COLO829 (cell line): ENCODE results near the gene MRPS6.

ENCODE experiments used
- DNase-seq: peaks from one replicate; pipeline ENCODE4 v3.0.0; 2012; ENCODE audit warnings: low spot score

MRPS6 gene

DNA sequence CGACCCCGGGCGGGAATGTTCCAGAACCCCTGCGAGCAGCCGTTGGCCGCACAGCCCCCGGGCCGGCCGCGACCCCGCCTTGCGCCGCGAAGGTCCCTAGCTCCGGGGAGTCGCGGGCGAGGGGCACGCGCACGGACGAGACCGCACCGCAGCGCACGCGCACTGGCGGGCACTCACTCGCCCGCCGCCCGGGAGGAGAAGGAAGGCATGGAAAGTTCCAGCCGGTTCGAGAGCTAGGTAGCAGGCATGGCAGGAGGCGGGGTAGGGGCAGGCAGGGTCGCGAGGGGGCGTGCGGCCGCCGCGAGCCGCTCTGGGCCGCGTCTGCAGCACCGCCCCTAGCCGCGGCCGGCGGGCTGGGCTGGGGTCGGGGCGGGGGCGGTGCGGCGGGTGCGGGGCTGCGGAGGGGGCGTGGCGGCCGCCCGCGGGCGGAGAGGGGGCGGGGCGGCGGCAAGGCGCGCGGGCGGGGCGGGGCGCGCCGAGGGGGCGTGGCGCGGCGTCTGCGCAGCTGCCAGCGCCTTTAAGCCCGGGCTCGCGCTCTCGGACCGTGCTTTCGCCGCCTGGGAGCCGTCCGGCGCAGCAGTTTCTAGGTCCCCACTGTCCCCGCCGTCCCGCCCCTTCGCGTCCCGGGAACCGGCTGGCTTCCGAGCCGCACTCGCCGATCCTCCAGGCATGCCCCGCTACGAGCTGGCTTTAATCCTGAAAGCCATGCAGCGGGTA lies at the start of gene MRPS6, which contains the start of gene SLC5A3:
Gene MRPS6 (plus strand): TSS at position 547 of the 717 bp plus-strand sequence. CDS start 123 bp downstream, at position 670.
Gene SLC5A3 (plus strand): TSS at position 547 of the 717 bp plus-strand sequence. CDS start 21,621 bp downstream, outside the sequence.
- DNase-seq = peak; percentile 58

DNA sequence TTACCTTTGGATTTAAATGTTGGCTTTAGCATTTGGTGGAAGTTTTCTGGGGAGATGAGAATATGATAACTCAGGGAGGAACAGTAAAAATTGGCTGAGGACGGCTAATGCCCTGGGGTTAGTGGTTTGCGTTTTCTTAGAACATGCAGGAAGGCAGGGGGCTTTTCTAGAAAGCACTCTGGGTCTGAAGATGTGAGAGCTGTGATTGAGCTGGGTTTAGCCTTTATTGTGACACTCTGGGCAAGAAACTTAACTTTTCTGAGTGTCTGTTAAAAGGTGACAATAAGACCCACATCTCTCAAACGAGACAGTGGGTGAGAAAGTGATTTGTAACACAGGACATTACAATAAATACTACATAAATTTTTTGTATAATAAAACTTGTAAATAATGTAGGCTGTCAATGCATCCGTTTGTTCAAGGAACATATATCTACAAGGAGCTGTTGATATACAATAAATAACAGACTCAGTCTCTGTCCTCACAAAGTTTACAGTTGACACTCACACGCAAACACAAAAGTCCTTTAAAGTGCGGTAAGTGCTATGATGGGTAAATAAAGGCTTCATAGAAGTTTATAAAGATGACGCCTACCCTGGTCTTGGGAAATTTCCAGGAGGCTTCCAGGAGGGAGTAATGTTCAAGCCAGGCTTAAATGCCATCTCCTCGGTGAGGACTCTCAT lies 49.5 kb upstream of the MRPS6 start:
- no peak for DNase-seq

DNA sequence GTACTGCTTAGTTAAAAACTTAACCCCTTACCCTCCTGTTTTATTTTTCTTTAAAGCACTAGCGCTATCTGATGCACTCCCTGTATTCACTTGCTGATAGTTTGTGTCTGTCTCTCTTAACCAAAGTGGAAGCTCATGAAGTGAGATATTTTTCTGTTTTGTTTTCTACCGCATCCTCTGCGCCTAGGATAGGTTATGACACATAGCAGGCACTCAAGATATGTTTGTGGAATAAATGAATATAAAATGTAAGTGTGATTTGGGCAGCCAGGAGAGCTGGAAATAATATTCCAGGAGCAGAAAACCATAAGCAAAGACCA lies 49.0 kb upstream of the MRPS6 start:
- DNase-seq = no peak

DNA sequence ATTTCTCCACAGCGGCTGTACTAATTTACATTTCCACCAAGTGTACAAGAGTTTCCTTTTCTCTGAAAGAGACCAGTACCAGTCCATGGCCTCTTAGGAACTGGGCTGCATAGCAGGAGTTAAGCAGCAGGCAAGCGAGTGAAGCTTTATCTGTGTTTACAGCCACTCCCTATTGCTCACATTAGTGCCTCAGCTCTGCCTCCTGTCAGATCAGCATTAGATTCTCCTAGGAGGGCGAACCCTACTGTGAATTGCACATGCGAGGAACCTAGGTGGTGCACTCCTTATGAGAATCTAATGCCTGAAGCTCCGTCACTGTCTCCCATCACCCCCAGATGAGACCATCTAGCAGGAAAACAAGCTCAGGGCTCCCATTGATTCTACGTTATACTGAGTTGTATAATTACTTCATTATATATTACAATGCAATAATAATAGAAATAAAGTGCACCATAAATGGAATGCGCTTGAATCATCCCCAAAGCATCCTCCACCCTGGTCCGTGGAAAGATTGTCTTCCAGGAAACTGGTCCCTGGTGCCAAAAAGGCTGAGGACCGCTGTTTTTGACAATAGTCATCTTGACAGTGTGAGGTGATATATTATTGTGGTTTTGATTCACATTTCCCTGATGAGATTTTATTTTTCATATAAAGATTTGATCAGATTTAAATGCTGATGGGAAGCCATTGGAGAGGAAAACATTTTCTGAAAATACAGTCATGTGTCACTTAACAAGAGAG lies 45.5 kb upstream of the MRPS6 start:
- no peak for DNase-seq

DNA sequence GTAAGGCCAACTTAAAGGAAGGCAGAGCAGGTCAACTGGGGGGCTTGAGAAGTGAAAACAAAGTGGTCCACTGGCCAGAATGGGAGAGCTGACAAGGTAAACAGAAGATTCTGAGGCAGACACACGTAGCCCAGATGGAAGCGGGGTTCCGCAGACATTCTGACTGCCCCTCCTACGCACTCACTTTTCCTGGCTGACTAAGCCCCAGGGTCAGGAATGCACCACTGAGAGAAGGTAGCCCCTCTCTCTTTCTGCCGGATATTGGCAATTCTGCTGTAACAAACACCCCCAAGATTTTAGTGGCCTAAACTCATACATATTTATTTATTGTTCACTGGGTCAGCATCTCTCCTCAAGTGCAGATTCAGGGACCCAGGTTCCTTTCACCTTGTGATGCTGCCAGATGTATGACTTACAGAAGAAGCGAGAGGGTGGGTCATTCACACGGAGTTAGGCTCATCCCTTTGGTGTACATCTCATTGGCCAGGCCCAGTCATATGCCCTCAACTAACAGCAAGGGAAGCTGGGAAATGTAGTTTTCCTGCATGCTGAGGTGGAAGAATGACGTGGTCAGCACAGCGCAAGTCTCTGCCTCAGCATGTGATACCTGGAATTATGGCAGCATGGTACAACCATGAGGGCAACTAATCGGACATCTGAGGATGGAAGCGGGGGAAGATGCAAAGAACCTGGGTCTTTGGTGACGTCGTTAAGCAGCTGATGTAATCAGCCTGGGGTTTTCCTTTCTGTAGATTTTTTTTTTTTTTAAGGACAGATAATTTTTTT lies 43.4 kb upstream of the MRPS6 start:
- DNase-seq = peak; percentile 30

DNA sequence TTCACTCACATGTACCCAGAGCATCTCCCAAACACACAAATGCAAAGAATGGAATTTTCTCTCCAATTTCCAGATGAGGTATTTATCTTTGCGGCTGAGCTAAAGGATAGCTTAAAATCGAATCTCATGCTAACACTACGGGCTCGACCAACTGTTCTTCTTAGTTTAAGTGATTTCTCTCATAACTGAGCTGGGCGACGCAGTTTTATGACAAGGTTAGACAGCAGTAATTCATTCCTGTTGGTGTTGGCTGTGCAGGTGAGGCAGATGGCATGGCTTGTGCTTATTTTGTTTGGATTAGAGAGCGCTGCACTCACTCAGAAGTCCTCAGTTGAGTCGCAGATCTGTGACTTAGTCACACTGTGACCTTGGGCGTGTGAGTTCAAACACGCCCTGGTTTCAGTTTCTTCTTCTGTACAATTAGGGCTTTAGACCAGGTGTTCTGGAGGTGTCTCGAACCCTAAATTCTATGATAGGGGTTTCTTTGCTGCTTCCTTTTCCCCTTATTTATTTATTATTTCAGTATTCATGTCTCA lies 41.5 kb upstream of the MRPS6 start:
- DNase-seq = no peak

DNA sequence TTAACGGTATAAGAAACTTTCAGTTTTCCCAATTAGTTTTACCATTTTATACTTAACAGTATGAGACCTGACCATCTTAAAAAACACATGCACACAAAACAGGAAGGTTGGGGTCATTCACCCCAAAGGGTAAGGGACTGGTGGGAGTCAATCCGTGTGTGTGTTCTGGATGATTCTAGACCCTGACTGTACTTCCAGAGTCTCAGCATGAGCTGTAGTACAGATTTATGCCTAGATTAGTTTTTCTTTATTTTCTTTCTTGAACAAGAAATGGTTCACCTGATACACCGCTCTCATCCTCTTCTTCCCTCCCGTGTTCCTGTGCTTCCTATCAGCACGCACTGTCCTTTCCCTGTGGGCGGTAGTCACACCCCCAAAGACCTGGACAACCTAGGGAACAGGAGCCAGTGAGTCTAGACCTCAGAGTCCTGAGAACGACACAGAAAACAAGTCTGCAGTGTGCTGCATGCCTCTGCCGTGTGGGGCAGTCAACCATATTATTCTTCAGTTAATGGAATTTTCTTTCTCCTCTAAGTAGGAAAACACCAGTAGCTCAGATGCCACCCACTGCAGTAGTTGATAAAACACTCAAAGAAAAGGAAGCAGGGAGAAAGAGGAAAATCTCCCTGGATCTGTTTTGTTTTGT lies 38.9 kb upstream of the MRPS6 start:
- no peak for DNase-seq

DNA sequence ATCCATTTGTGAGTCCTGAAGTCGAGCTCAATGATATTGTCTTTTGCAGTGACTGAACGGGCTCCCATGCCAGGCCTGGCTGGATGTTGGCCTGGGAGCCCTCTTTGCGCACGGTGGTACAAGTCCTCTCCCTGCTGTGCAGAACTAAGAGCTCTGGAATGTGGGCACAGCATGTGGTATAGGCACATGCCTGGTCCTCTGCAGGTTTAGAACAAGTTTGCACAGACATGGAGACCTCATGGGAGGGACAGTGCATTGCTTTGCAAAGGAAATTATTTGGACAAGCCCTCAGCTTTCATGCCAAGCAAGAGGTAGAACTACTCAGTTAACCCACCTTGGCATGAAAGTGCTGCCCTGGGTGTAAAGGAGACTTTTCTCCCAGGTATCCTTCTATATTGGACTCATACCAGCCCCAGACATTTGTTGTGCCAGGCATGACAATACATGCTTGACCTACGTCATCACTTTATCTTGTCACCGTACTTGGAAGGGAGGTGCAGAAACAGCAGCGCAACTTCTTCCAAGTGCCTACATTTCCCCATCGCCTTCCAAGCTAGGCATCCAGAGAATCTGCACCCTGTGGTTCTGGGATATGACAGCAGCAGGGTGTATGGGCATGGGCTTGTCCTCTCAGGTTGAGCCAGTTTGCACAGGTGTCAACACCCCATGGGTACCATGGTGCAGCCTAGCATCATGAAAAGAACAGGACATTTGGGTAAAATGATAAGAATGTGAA lies 37.6 kb upstream of the MRPS6 start:
- no peak for DNase-seq

DNA sequence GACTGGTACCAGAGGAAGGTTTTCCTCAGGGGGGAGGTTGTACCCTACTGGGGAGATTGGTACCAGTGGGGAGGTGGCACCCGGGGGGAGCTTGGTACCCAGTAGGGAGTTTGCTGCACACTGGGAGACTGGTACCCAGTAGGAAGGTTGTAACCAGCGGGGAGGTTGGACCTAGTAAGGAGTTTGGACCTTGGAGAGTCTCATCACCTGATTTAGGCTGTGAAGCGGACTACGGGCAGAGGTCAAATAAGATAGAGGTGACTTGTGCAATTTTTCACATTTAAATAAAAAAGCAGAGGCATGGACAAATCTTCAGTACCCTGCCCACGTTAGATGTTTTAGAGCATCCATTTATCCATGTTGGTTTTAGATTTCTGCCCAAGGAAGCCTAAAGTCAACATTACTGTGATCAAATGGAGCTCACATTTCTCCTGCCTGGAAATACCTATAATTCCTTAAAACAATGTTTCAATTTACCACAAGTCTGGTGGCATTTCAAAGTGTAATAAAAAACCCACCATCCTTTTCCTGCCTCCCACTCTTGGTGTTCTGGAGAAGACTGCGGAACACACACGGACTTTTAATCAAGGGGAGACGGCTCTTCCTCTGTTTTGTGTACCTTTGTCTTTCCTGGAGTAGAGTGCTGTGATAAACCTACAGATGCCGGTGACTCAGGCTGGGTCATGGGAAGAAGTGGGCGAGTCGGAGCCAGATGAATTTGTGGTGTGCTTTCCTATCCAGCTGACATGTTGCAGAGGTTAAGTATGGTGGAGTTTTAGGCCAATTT lies 36.2 kb upstream of the MRPS6 start:
- peak; percentile 90 for DNase-seq

DNA sequence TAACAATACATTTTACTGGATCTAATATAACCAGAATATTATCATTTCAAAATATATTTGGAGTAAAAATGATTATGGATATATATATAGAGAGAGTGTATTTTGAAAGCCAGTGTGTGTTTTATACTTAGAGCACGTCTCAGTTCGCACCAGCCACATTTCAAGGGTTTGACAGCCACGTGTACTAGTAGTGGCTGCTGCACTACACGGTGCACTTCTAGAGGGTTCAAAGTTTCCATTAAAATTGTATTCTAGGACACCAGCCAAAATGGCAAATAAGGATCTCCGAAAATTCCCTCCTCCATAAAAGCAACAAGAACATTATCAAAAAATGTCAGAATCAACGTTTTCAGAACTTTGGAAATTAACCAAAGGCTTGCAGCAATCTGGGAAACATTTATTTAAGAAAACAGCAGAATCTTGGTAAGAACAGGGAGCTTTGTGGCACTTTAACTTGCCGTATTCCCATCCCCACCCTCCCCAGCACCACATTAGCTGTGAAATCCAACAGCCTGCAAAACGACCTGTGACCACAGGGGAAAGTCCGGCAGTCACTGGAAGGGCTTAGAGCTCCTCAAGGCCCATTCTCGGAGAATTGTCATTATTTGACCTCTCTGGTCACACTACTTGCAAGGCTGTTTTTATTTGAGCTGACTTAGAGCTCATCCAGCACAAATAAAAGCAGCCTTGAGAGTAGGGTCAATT lies 33.5 kb upstream of the MRPS6 start:
- DNase-seq = no peak

DNA sequence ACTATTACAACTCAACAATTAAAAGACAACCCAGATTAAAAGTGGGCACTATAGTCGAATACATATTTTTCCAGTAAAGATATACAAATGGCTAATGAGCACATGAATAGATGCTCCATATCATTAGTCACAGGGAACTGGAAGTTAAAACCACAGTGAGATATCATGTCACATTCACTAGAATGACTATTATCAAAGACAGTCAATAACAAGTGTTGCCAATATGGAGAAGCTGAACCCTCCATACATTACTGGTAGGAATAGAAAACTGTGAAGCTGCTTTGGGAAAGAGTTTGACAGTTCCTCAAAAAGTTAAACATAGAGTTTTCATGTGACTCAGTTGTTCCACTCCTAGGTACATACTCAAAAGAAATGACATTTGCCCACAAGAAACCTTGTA lies 30.6 kb upstream of the MRPS6 start:
- no peak for DNase-seq

DNA sequence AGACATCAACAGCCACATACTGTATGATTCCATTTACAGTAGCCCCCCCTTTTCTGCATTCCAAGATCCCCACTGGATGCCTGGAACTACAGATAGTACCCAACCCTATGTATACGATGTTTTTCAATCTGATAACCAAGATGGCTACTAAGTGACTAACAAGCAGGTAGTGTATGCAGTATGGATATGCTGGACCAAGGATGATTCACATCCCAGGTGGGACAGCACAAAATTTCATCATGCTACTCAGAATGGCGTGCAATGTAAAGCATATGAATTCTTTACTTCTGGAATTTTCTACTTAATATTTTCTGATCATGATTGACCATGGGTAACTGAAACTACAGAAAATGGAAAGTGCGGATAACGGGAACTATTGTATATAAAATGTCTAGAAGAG lies 30.0 kb upstream of the MRPS6 start:
- no peak for DNase-seq

DNA sequence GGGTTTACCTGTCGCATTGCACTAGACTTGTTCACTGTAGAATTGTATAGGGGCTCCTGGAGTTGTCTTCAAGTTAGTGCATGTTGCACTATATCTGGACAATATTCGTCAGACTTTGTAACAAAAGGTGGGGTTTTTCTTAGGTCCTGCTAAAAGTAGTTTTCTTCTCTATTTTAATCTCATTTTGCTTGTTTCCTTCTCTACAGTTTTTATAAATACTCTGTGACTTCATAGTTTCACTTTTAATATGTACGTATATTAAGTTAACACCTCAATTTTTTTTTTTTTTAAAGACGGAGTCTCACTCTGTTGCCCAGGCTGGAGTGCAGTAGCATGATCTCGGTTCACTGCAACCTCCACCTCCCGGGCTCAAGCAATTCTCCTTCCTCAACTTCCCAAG lies 26.5 kb upstream of the MRPS6 start:
- no peak for DNase-seq

DNA sequence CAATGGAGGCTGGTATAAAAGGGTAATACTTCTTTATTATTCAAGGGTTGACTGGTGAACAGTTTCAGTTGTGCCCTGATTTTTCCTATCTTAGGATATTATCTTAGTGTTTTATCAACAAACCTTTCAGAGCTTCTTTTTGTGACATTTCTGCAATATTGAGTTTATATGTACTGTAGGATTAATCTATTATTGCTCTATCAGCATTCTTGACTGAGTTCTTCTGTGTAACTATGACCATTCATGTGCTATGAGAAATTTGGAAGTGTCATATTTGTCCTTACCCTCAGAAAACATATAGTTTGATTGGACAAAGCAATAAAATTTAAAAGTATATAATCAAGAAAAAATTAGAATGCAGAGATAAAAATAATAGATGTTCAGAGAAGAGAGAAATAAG lies 25.5 kb upstream of the MRPS6 start:
- DNase-seq = no peak

DNA sequence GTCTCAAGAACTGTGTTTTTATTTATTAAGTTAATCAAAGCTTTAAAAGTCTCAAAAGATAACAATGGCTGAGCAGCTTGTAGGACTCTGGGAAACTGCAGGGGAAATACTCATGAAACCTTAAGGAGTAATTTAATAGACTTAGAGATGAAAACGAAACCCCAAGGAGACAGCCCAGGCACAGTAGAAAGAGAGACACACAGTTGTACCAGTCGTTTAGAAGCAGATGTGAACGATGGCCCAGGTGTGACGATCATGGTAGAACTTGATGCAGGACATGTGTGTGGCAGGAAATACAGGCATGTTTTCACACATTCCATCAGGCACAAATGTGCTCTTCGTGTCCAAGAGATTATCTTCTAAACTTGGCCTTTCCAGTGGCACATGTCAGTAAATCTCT lies 21.2 kb upstream of the MRPS6 start:
- DNase-seq = no peak

DNA sequence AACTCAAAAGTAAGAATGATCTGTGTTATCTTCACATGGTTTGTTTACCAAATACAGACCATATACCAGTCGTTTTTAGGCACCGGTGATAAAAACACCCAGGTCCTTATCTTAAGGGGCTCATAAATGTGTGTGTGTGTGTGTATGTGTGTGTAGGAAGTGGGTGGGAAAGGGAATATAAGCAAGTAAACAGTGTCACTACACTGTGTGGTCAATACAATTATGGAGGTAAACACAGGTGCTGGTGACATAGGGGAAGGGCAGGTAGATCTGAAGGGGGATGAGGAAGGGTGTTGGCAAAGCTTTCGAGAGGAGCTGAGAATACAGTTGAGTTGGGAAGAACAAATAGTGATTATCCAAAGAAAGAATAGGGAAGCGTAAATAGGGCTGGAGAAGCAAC lies 19.1 kb upstream of the MRPS6 start:
- no peak for DNase-seq

DNA sequence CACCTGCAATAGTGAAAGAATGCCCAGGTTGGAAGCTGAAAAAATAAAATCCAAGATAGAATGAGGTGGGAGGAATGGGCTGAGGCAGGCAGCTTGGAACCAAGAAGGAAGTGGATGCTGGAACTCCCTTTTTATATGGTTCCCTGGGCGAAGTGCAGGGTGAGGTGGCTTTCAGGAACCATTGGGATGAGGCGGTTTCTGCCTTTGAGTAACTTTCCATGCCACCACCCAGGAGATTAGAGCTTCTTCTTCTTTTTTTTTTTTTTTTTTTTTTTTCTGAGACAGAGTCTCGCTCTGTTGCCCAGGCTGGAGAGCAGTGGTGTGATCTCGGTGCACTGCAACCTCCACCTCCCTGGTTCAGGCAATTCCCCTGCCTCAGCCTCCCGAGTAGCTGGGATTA lies 17.8 kb upstream of the MRPS6 start:
- no peak for DNase-seq

DNA sequence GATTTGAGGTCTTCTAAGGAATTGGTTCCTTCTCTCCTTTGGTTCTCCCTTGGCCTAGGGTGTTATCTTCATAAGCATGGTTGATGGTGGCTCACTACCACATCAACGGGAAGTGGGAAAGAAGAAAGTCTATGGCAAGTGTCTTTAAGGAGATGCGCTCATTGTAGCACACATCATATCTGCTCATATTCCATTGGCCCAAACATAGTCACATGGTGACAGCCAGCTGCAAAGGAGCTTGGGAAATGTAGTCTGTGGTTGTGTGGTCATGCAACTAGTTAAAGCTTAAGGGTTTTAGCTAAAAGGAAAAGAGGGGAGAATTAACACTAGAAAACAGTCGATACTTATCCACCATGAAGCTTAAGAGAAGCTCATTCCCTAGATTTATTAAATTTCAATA lies 11.4 kb upstream of the MRPS6 start:
- DNase-seq = no peak

DNA sequence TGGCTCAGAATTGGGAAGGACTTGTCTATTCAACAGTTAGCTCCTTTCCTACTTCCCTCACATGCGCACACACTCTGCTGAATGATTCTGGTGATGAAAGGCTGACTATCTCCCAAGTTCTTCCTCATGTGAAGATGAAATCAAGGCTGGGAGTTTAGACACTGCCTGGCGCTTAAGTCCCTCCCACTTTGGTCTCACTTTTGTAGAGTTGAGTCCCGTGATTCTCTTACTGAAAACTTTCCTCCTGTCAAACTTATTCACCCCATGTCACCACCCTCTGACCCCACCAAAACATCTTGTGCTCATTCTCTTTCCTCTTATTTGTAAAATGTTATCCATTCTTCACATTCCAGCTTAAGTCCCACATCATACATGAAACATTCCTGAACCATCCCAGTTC lies 8.4 kb upstream of the MRPS6 start:
- no peak for DNase-seq
